ENCODE data around the gene CCDC192. TPM values are rescaled to one million over a fixed set of nuclear protein-coding genes. Genes with fewer than 3 reads are reported as not detected.

The CCDC192 gene
- total RNA-seq, 4 donors from 2014 or later, result 1.0 to 2.3 (median 1.1) TPM; not detected in 1

DNA sequence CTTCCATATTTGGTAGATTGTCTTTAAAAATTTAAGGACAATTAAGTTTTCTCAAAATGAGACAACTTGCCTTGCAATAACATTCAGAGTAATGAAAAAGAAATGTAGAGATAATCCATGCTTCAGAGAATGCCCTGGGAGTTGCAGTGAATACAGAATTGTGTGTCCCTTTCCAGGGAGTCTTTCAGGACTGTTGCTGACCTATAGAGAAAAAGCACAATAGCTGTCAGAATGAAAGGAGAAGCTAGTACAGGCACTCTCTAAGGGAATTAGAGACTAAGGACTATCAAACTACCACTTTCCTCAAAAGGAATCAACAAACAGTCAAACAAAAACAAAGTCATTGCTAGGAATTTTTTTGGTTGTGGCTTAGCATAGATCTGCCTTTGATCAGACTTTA lies 93.0 kb downstream of the CCDC192 start:
- TF ChIP-seq, protein P1, sequence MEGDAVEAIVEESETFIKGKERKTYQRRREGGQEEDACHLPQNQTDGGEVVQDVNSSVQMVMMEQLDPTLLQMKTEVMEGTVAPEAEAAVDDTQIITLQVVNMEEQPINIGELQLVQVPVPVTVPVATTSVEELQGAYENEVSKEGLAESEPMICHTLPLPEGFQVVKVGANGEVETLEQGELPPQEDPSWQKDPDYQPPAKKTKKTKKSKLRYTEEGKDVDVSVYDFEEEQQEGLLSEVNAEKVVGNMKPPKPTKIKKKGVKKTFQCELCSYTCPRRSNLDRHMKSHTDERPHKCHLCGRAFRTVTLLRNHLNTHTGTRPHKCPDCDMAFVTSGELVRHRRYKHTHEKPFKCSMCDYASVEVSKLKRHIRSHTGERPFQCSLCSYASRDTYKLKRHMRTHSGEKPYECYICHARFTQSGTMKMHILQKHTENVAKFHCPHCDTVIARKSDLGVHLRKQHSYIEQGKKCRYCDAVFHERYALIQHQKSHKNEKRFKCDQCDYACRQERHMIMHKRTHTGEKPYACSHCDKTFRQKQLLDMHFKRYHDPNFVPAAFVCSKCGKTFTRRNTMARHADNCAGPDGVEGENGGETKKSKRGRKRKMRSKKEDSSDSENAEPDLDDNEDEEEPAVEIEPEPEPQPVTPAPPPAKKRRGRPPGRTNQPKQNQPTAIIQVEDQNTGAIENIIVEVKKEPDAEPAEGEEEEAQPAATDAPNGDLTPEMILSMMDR (IDR thresholded peaks at IDR 0.05; ENCODE audit: low read depth), result no peak

DNA sequence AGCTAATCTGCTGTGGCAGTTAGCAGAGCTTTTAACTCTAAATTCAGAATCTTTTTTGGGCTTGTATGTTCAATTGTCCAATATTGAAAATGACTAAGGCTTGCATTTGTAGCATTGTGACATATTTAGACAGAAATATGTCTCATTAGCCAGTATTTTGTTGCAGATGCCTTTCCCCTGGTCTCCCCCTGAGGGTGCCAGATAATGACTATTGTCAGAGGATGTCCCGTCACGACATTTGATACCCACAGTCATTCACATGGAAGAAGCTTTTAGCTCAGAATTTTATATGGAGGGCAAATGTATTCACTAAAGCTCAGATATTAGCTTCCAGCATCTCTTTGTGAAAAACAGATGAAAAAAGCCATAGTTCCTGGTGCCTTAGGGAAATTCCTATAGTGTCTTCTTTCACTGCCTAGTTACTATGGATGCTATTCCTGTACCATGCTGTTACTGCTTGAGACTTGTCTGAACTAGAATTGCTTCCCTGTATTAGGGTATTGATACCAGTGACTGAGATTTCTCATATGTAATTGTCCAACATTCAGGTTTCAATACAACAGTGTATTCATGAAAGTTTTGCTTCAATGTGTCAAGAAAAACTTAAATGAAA lies 96.2 kb downstream of the CCDC192 start:
- TF ChIP-seq, protein P1 (IDR thresholded peaks at IDR 0.05; ENCODE audit: low read depth), result no peak

DNA sequence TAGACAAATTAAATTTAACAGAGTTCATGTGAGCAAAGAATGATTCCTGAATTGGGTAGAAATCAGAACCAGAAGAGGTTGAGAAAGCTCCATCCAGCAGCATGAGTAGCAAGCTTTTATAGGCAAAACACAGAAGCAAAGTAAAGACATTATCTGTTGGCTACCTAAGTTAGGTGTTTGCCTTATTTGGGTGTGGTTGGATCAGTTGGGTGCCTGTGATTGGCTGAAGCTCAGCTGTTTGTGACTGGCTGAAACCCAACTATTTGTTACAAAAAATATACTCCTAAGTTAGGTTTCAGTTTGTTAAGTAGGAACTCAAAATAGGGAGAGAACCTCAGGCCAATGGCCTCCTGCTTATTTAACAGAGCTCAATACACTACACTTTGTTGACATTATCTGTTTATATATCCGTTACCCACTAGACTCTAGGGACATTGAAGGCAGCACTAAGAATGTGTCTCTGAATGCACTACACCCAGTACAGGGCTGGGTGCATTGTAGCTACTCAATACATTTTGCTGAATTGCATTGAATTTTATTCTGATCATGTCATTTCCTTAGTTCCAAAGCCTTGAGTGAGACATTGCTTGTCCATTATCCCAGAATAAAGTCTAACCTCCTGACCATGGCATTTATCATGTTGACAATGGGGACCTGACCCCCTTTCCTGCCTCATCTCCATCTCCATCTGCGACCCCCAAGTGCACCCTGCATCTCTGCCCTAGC lies 98.7 kb downstream of the CCDC192 start:
- TF ChIP-seq, protein P1 (IDR thresholded peaks at IDR 0.05; ENCODE audit: low read depth), result no peak

DNA sequence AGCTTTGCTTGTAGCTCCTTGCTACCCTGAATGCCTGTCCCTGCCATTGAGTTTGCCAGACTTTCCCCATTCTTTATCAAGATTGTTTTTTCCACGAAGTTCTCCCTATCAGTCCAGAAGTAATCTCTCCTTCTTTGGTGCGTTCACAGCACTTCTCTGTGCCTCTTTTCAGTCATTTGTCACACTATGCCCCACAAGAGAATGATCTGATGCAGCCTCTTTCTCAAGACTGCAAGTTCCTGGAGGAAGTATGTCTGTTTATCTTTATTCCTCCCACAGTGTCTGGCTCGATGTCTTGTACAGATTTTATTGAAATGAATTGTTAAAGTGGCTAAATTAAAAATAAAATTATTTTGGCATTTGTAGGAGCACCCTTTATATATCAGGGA lies 99.3 kb downstream of the CCDC192 start:
- TF ChIP-seq, protein P1 (IDR thresholded peaks at IDR 0.05; ENCODE audit: low read depth), result no peak

DNA sequence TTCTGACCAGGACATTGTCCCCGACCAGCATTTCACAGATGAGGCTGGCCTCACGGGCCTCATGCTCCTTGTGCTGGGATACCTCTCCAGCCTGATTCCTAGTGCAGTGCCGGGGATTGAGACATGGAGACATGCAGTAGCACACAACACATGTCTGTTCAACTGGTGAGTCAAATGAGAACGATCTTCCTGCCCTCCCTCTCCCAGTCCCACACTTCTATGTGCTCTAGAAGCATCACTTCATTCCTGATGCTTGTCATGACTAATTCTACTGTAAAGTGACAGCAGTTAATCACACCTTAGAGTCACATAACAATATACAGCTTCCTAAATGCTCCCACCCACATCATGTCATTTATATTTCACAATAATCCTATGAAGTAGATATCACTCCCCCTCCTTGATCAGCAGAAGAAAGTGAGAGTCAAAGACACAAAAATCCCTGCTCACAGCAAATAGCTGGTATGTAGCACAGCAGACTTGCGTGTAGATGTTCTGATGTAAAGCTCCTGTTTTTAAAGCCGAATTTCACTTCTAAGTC lies 101.8 kb downstream of the CCDC192 start:
- TF ChIP-seq, protein P1 (IDR thresholded peaks at IDR 0.05; ENCODE audit: low read depth), result no peak

DNA sequence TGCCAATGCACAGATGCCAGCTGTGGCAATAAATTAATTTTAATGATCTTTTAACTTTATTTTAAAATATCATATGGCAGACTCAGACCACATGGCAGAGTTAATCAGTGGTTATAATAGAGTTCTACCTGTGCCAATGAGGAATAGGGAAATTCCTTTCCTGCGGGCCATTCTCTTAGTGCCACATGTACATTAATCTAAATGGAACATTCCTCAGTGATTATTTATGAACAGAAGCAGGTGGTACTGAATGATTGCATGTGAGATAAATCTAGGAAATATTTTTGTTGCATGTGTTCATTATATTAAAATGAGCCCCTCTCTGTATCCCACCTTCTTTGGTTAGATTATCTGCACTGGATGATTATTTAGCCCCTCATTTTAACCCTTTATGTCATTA lies 102.3 kb downstream of the CCDC192 start:
- TF ChIP-seq, protein P1 (IDR thresholded peaks at IDR 0.05; ENCODE audit: low read depth), result no peak

DNA sequence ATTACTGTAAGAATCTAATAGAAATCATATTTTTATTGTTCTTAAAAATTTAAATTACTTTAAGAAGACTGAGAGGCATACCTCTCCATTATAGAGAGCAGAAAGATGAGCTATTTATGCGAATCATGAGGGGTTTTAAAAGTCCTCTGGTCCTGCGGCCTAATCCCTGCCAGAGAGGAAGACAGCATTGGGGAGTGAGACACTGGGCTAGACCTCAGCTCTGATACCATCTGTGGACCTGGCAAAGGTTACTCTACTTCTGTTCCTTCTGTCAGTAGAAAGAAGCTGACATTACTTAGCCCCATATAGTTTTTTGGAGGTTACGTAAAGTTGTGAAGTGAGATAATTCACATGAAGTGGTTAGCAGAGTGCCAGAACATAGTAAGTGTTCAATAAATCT lies 103.6 kb downstream of the CCDC192 start:
- TF ChIP-seq, protein P1 (IDR thresholded peaks at IDR 0.05; ENCODE audit: low read depth), result no peak
